ENCODE data around the gene SH3BP1. TPM values are rescaled to one million over a fixed set of nuclear protein-coding genes. Genes with fewer than 3 reads are reported as not detected.

SH3BP1 gene
- polyA plus RNA-seq, 3 donors = 18.1 to 19.7 (median 19.5) TPM

GRCh38 chr22:37704645-37705044 is 65.2 kb downstream of the SH3BP1 start:
- DNase-seq = no peak

DNA sequence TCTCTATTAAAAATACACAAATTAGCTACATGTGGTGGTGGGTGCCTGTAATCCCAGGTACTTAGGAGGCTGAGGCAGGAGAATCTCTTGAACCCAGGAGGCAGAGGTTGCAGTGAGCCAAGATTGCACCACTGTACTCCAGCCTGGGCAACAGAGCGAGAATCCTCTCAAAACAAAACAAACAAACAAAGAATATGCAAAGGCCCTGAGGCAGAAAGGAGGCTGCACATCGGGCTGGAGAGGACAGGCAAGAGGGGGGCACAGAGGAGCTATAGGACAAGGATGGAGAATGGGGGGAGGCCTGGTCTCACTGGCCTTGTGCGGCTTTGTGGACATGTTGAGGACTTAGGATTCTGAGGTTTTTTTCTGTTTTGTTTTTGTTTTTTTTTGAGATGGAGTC is 65.7 kb downstream of the SH3BP1 start:
- DNase-seq = no peak

Other genes starting within 250 kb of the SH3BP1 start
- 1 to 10 TPM; 1.5 to 2.7 (median 1.6) TPM for gene ELFN2, start 212.2 kb upstream of the SH3BP1 start, polyA plus RNA-seq (ENCODE audit: insufficient read length in 3 of 3)
- gene MFNG, start 153.3 kb upstream of the SH3BP1 start, polyA plus RNA-seq (ENCODE audit: insufficient read length in 3 of 3) = 10 to 100 TPM in 2 of 3 donors, 1 to 10 TPM in 1; 8.5 to 12.4 (median 11.1) TPM
- gene CARD10, start 120.3 kb upstream of the SH3BP1 start, polyA plus RNA-seq (ENCODE audit: insufficient read length in 3 of 3) = 10 to 100 TPM; 23.4 to 29.4 (median 29.2) TPM
- gene CDC42EP1, start 79.2 kb upstream of the SH3BP1 start, polyA plus RNA-seq (ENCODE audit: insufficient read length in 3 of 3) = 10 to 100 TPM; 45.0 to 59.7 (median 58.2) TPM
- gene LGALS2, start 59.6 kb upstream of the SH3BP1 start, polyA plus RNA-seq (ENCODE audit: insufficient read length in 3 of 3) = 10 to 100 TPM; 31.0 to 39.0 (median 37.8) TPM
- 10 to 100 TPM; 51.2 to 84.9 (median 79.6) TPM for gene GGA1, start 30.8 kb upstream of the SH3BP1 start, polyA plus RNA-seq (ENCODE audit: insufficient read length in 3 of 3)
- 10 to 100 TPM; 14.5 to 19.8 (median 19.0) TPM for gene PDXP, start 19.1 kb downstream of the SH3BP1 start, polyA plus RNA-seq (ENCODE audit: insufficient read length in 3 of 3)
- 100 to 1,000 TPM; 374 to 538 (median 428) TPM for gene LGALS1, start 36.0 kb downstream of the SH3BP1 start, polyA plus RNA-seq (ENCODE audit: insufficient read length in 3 of 3)
- gene NOL12, start 46.7 kb downstream of the SH3BP1 start, polyA plus RNA-seq (ENCODE audit: insufficient read length in 3 of 3) = 10 to 100 TPM; 21.2 to 23.2 (median 22.4) TPM
- gene TRIOBP, start 57.4 kb downstream of the SH3BP1 start, polyA plus RNA-seq (ENCODE audit: insufficient read length in 3 of 3) = 10 to 100 TPM; 65.9 to 85.7 (median 77.1) TPM
- 10 to 100 TPM; 17.0 to 17.9 (median 17.3) TPM for gene GCAT, start 168.3 kb downstream of the SH3BP1 start, polyA plus RNA-seq (ENCODE audit: insufficient read length in 3 of 3)
- not detected for gene GALR3, start 183.7 kb downstream of the SH3BP1 start, polyA plus RNA-seq (ENCODE audit: insufficient read length in 3 of 3)
- 10 to 100 TPM; 26.7 to 31.8 (median 29.7) TPM for gene ANKRD54, start 204.7 kb downstream of the SH3BP1 start, polyA plus RNA-seq (ENCODE audit: insufficient read length in 3 of 3)
- gene EIF3L, start 209.8 kb downstream of the SH3BP1 start, polyA plus RNA-seq (ENCODE audit: insufficient read length in 3 of 3) = 1,000 to 10,000 TPM in 1 of 3 donors, 100 to 1,000 TPM in 2; 860 to 1,060 (median 996) TPM

All from renal pelvis (tissue), 4 donors.